ENCODE measurements around the gene MAGI2. TPM values are rescaled to one million over a fixed set of nuclear protein-coding genes. Genes with fewer than 3 reads are reported as not detected.

The MAGI2 gene
- total RNA-seq, 5 donors from 2014 or later (not counting 1 experiment from before 2014, with no cell fraction given): 0.10 to 0.77 (median 0.22) TPM

GRCh38 chr7:79377097-79377496, 76.4 kb downstream of the MAGI2 start:
- Histone ChIP-seq H3K27ac (ENCODE audit: low read length) (no peak overlapping the region), H3K4me3 (ENCODE audit: control insufficient read depth in 1 of 2, extremely low read depth in 1 of 2, low read length in 1 of 2) (no peak overlapping the region), H3K4me1 (ENCODE audit: control insufficient read depth in 1 of 2, extremely low read depth in 1 of 2, insufficient read depth in 2 of 2, low read length in 2 of 2) (no peaks in the 10 kb centered on the region), H3K27me3 (replicated peaks in 1 of 2; ENCODE audit: control insufficient read depth in 2 of 2, extremely low read depth in 1 of 2, insufficient read depth in 2 of 2, low read length in 1 of 2) (no peaks in the 10 kb centered on the region), H3K9me3 (no peaks in the 10 kb centered on the region), H3K36me3 (ENCODE audit: control insufficient read depth in 2 of 2, extremely low read depth in 1 of 2, insufficient read depth in 1 of 2, low read length in 1 of 2) (no peaks in the 10 kb centered on the region)
- Mint-ChIP-seq H3K27me3 (peaks cover 0 to 4% of the 10 kb centered on the region in 2 donors), H3K4me1 (no peaks in the 10 kb centered on the region), H3K27ac (no peak overlapping the region), H3K4me3 (no peak overlapping the region), H3K9me3 (peaks cover 0 to 16% (median 4%) of the 10 kb centered on the region in 3 donors), H3K36me3 (no peaks in the 10 kb centered on the region)
- 71% methylated on average over 1 of the region's 4 CpGs for WGBS (ENCODE audit: insufficient coverage)
- no peak for ATAC-seq (replicated peaks in 1 of 4)
- CTCF ChIA-PET: no interaction called here
- no peak for DNase-seq
- POLR2A ChIA-PET: no interaction called here

DNA sequence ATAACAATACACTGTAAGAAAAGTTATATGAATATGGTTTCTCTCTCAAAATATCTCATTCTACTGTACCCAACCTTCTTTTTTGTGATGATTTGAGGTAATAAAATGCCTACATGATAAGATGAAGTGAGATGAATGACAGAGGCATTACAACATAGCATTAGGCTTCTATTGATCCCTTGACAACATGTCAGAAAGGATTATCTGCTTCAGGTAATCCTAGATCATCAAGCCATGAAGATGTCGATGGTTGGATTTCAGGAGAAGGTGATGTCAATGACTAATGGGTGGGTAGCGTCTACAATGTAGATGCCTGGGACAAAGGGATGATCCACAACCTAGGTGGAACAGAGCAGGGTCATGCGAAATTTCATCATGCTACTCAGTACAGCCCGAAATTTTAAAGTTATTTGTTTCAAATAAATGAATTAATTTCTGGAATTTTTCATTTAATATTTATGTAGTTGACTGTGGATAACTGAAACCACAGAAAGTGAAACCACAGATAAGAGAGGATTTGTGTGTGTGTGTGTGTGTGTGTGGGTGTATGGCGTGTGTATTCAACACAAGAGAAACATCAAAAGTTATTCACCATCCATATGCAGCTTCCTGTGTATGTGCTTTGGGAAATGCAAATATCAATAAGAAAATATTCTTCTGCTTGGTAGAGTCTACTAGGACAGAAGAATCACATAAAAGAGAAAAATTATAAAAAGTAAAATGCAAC, 77.0 kb downstream of the MAGI2 start:
- Mint-ChIP-seq H3K4me3 (no peak overlapping the region), H3K27ac (no peak overlapping the region), H3K9me3 (peaks cover 0 to 16% (median 4%) of the 10 kb centered on the region in 3 donors), H3K36me3 (no peaks in the 10 kb centered on the region), H3K27me3 (peaks cover 0 to 4% of the 10 kb centered on the region in 2 donors), H3K4me1 (no peaks in the 10 kb centered on the region)
- no peaks in the 10 kb centered on the region for H3K9me3 ChIP-seq
- ATAC-seq (replicated peaks in 1 of 4) (no peak), DNase-seq (no peak)
- WGBS (ENCODE audit: insufficient coverage): no CpG with 5 or more reads among the region's 5 CpGs
- ChIA-PET POLR2A (no interaction called here), CTCF (no interaction called here)
- H3K4me3 ChIP-seq (ENCODE audit: control insufficient read depth in 1 of 2, extremely low read depth in 1 of 2, low read length in 1 of 2): no peak overlapping the region
- H3K4me1 ChIP-seq (ENCODE audit: control insufficient read depth in 1 of 2, extremely low read depth in 1 of 2, insufficient read depth in 2 of 2, low read length in 2 of 2): no peaks in the 10 kb centered on the region
- H3K27ac ChIP-seq (ENCODE audit: low read length): no peak overlapping the region
- H3K36me3 ChIP-seq (ENCODE audit: control insufficient read depth in 2 of 2, extremely low read depth in 1 of 2, insufficient read depth in 1 of 2, low read length in 1 of 2): no peaks in the 10 kb centered on the region
- H3K27me3 ChIP-seq (replicated peaks in 1 of 2; ENCODE audit: control insufficient read depth in 2 of 2, extremely low read depth in 1 of 2, insufficient read depth in 2 of 2, low read length in 1 of 2): no peaks in the 10 kb centered on the region

DNA sequence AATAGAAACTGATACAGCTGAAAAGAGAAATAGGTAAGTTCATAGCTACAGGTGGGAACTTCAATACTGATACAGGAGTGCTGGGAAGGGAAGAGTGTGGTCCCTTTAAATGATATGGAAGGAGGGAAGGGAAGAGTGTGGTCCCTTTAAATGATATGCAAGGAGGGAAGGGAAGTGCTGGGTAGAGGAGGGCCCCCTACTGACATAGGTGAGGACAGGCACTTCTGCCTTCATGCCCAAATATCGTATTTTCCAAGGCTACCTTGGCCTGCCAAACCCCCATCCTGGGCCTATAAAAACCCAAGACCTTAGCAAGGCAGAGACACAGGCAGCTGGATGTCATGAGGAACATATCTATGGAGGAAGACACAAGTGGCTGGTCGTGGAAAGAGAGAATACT, 92.3 kb downstream of the MAGI2 start:
- no peaks in the 10 kb centered on the region for H3K36me3 ChIP-seq (ENCODE audit: control insufficient read depth in 2 of 2, extremely low read depth in 1 of 2, insufficient read depth in 1 of 2, low read length in 1 of 2)
- H3K27me3 Mint-ChIP-seq: peaks cover 0 to 4% of the 10 kb centered on the region in 2 donors
- no peak overlapping the region for H3K27ac ChIP-seq (ENCODE audit: low read length)
- ChIA-PET CTCF (no interaction called here), POLR2A (no interaction called here)
- WGBS (ENCODE audit: insufficient coverage): no CpG with 5 or more reads among the region's 2 CpGs
- H3K4me1 Mint-ChIP-seq: no peaks in the 10 kb centered on the region
- no peaks in the 10 kb centered on the region for H3K9me3 ChIP-seq
- no peaks in the 10 kb centered on the region for H3K4me1 ChIP-seq (ENCODE audit: control insufficient read depth in 1 of 2, extremely low read depth in 1 of 2, insufficient read depth in 2 of 2, low read length in 2 of 2)
- no peaks in the 10 kb centered on the region for H3K36me3 Mint-ChIP-seq
- ATAC-seq (replicated peaks in 1 of 4) (no peak), DNase-seq (no peak)
- no peaks in the 10 kb centered on the region for H3K27me3 ChIP-seq (replicated peaks in 1 of 2; ENCODE audit: control insufficient read depth in 2 of 2, extremely low read depth in 1 of 2, insufficient read depth in 2 of 2, low read length in 1 of 2)
- H3K9me3 Mint-ChIP-seq: peaks cover 4 to 17% (median 4%) of the 10 kb centered on the region in 3 donors
- H3K4me3 Mint-ChIP-seq: no peak overlapping the region
- no peak overlapping the region for H3K4me3 ChIP-seq (ENCODE audit: control insufficient read depth in 1 of 2, extremely low read depth in 1 of 2, low read length in 1 of 2)
- H3K27ac Mint-ChIP-seq: no peak overlapping the region

DNA sequence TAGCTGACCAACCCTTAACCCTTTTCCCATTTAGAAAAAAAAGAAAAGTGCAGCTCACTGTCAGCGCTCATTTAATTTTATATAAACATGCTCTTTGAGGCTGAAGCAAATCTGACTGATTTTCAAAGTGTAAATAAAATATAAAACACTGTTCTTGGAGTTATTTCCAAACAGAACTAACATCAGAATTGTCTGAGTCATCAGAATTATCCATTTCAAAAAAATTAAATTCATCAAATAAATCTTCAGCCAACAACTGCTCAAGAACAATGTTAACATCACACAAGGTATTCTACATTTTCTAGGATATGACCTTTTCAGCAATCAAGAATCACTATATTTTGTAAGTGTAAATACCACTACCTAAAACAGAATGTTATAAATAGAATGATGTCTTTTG, 93.6 kb downstream of the MAGI2 start:
- Mint-ChIP-seq H3K4me3 (no peak overlapping the region), H3K27me3 (peaks cover 0 to 4% of the 10 kb centered on the region in 2 donors), H3K4me1 (no peaks in the 10 kb centered on the region), H3K27ac (no peak overlapping the region), H3K36me3 (no peaks in the 10 kb centered on the region), H3K9me3 (peaks cover 0 to 15% (median 4%) of the 10 kb centered on the region in 3 donors)
- no peaks in the 10 kb centered on the region for H3K36me3 ChIP-seq (ENCODE audit: control insufficient read depth in 2 of 2, extremely low read depth in 1 of 2, insufficient read depth in 1 of 2, low read length in 1 of 2)
- H3K27ac ChIP-seq (ENCODE audit: low read length): no peak overlapping the region
- no peaks in the 10 kb centered on the region for H3K27me3 ChIP-seq (replicated peaks in 1 of 2; ENCODE audit: control insufficient read depth in 2 of 2, extremely low read depth in 1 of 2, insufficient read depth in 2 of 2, low read length in 1 of 2)
- DNase-seq (no peak), ATAC-seq (replicated peaks in 1 of 4) (no peak)
- WGBS (ENCODE audit: insufficient coverage): no CpG with 5 or more reads among the region's 1 CpG
- POLR2A ChIA-PET: no interaction called here
- no peaks in the 10 kb centered on the region for H3K9me3 ChIP-seq
- no peaks in the 10 kb centered on the region for H3K4me1 ChIP-seq (ENCODE audit: control insufficient read depth in 1 of 2, extremely low read depth in 1 of 2, insufficient read depth in 2 of 2, low read length in 2 of 2)
- CTCF ChIA-PET: no interaction called here
- no peak overlapping the region for H3K4me3 ChIP-seq (ENCODE audit: control insufficient read depth in 1 of 2, extremely low read depth in 1 of 2, low read length in 1 of 2)

DNA sequence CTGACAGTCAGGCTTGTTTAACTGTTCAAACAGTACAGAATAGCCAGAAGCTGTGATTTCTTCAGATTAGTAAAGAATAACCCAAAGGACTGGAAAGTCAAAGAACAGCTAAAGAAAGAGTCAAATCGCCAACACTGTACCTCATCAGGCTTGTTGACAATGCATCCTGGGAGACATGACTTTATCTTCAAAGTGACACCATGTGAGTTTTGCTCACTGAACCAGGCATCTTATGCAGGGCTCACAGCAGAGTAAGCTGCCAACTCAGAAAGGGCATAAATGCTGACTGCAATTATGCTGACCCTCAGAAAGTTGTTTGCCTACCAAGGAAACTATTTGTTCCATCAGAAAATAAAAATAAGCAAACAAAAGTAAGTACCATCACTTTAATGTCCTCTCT, 96.4 kb downstream of the MAGI2 start:
- Mint-ChIP-seq H3K4me1 (no peaks in the 10 kb centered on the region), H3K36me3 (no peaks in the 10 kb centered on the region), H3K27ac (no peak overlapping the region), H3K4me3 (no peak overlapping the region), H3K27me3 (peaks cover 0 to 4% of the 10 kb centered on the region in 2 donors), H3K9me3 (peaks cover 0 to 16% (median 4%) of the 10 kb centered on the region in 3 donors)
- DNase-seq (no peak), ATAC-seq (replicated peaks in 1 of 4) (no peak)
- H3K4me3 ChIP-seq (ENCODE audit: control insufficient read depth in 1 of 2, extremely low read depth in 1 of 2, low read length in 1 of 2): no peak overlapping the region
- ChIA-PET CTCF (no interaction called here), POLR2A (no interaction called here)
- no peak overlapping the region for H3K27ac ChIP-seq (ENCODE audit: low read length)
- H3K9me3 ChIP-seq: no peaks in the 10 kb centered on the region
- no peaks in the 10 kb centered on the region for H3K27me3 ChIP-seq (replicated peaks in 1 of 2; ENCODE audit: control insufficient read depth in 2 of 2, extremely low read depth in 1 of 2, insufficient read depth in 2 of 2, low read length in 1 of 2)
- H3K36me3 ChIP-seq (ENCODE audit: control insufficient read depth in 2 of 2, extremely low read depth in 1 of 2, insufficient read depth in 1 of 2, low read length in 1 of 2): no peaks in the 10 kb centered on the region
- 100% methylated on average over 1 of the region's 1 CpG for WGBS (ENCODE audit: insufficient coverage)
- H3K4me1 ChIP-seq (ENCODE audit: control insufficient read depth in 1 of 2, extremely low read depth in 1 of 2, insufficient read depth in 2 of 2, low read length in 2 of 2): no peaks in the 10 kb centered on the region

DNA sequence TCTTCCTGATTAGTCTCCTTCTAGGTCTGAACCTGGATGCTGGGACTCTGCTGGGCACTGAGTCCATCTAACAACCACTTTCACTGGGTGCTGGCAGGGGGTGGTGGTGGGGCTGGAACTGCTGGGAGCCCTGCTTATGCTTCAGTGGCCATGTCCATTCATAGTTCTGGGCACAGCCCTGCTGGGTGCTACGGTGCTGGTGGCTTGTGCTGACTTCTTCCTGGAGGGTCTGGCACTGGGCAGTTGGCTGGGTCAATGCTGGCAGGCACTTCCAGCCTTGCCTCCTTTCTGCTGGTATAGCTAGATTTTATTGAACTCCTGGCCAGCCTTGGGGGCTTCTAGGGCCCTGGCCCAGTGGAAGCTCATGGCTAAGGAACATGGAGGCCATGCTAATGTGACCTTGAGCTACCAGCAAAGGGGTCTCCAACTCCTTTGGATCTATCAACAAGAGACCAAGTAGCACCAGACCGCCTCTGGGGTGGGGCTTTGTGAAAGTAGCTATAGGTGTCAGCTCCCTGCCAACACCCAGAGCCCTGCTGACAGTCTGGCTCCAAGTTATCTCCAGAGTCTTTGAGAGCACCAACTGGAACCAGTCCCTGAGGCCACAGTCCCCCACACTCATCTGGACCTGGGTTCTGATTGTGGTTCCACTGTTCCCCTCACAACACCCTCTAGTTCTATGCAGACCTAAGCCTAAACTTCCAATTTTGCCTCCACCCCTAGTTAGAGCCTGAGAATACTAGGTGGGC, 99.6 kb downstream of the MAGI2 start:
- H3K4me1 Mint-ChIP-seq: no peaks in the 10 kb centered on the region
- no peaks in the 10 kb centered on the region for H3K4me1 ChIP-seq (ENCODE audit: control insufficient read depth in 1 of 2, extremely low read depth in 1 of 2, insufficient read depth in 2 of 2, low read length in 2 of 2)
- no peak overlapping the region for H3K4me3 ChIP-seq (ENCODE audit: control insufficient read depth in 1 of 2, extremely low read depth in 1 of 2, low read length in 1 of 2)
- no peak overlapping the region for H3K27ac ChIP-seq (ENCODE audit: low read length)
- CTCF ChIA-PET: no interaction called here
- H3K9me3 ChIP-seq: no peaks in the 10 kb centered on the region
- H3K36me3 Mint-ChIP-seq: no peaks in the 10 kb centered on the region
- ATAC-seq (replicated peaks in 1 of 4) (no peak), DNase-seq (no peak)
- H3K36me3 ChIP-seq (ENCODE audit: control insufficient read depth in 2 of 2, extremely low read depth in 1 of 2, insufficient read depth in 1 of 2, low read length in 1 of 2): no peaks in the 10 kb centered on the region
- H3K9me3 Mint-ChIP-seq: peaks cover 0 to 4% (median 0%) of the 10 kb centered on the region in 3 donors
- no peak overlapping the region for H3K27ac Mint-ChIP-seq
- H3K4me3 Mint-ChIP-seq: no peak overlapping the region
- 90% methylated on average over 1 of the region's 2 CpGs for WGBS (ENCODE audit: insufficient coverage)
- POLR2A ChIA-PET: no interaction called here
- no peaks in the 10 kb centered on the region for H3K27me3 Mint-ChIP-seq
- no peaks in the 10 kb centered on the region for H3K27me3 ChIP-seq (replicated peaks in 1 of 2; ENCODE audit: control insufficient read depth in 2 of 2, extremely low read depth in 1 of 2, insufficient read depth in 2 of 2, low read length in 1 of 2)
